HS-27A (cell line): Measurements from ENCODE around the gene TXNDC12.
"Not testable (repeated sequence)": the region's sequence is repeated elsewhere in the genome, so short reads cannot be mapped to it uniquely, and the experiment has no call there.

ENCODE experiments used
- DNase-seq: peaks from one replicate; pipeline ENCODE4 v3.0.0-alpha.2; 2012; ENCODE audit warnings: low read depth, missing footprints

The TXNDC12 gene

DNA sequence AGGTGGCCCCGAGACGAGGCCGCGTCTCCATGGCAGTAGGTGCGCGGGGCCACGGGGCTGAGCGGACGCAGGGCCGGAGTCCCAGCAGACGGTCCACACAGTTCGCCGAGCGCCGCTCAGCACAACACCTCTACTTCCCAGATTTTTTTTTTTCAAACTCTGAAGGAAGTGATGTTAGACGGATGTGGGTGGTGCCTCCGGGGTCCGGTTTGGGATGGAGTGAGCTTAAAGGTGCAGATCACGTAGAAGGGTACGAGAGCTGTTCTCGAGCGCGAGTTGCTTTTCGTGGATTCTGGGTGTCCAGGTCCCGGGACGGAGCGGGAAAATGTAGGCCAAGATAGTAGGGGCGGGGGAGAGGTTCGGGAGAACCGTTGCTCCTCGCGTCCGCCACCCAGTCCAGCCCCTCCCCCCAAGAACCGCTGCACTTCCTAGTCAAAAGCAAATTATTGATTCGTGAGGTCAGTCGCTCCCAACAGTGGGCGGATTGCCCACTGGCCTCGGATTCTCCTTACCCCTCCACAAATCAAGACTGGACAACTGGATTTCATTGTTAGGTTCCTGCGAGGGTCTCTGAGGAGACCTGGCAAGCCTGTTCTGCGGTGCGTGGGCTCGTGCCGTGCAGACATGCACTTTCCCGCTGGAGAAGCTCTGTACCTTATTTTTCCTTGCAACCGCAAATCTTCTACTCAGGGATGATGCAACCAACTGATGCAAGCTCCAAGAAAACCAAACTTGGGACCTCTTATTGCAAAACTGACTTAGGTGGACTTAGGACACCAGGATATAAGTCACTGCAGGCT, at the start of gene TXNDC12:
Gene TXNDC12 (minus strand): TSS at position 126 of the 800 bp plus-strand sequence. CDS start 95 bp downstream, at position 31.
- DNase-seq: peak; percentile 92

DNA sequence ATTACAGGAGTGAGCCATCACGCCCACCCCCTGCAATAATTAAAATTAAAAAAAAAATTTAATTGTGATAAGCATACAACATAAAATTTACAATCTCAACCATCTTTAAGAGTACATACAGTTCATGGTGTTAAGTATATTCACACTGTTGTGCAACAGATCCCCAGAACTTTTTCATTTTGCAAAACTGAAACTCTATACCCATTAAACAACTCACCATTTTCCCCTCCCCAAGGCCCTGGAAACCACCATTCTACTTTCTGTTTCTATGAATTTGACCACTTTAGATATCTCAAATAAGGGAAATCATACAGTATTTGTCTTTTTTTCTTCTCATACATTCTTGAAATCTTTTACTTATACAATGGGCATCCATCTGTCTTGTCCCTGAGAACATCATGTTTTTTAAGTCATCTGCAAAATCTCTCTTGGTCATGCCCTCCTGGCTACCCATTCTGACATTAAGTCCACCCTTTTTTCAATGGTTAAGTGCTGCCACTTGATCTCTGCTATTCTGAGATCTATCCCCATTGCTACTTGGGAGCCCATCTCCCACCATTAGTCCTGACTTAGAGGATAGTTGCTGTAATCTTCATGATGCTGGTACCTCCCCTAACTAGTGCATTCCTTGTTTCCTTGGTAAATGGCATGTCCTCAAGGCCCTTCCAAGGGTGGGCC, 47.5 kb upstream of the TXNDC12 start:
- DNase-seq: no peak

- no peak for DNase-seq
Measured at GRCh38 chr1:52098139-52098871, 43.3 kb upstream of the TXNDC12 start.

DNA sequence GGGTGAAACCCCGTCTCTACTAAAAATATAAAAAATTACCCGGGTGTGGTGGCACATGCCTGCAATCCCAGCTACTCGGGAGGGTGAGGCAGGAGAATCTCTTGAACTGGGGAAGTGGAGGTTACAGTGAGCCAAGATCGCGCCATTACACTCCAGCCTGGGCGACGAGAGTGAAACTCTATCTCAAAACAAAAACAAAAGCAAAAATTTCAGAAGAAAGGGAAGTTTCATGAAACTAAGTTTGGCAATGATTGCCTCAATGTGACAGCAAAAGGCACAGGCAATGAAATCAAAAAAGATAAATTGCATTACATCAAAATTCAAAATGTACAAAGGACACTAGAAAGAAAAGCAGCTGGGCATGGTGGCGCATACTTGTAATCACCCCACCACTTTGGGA, 41.2 kb upstream of the TXNDC12 start:
- no peak for DNase-seq

- DNase-seq: not testable (repeated sequence)
Measured at GRCh38 chr1:52094300-52094699, 39.3 kb upstream of the TXNDC12 start.

DNA sequence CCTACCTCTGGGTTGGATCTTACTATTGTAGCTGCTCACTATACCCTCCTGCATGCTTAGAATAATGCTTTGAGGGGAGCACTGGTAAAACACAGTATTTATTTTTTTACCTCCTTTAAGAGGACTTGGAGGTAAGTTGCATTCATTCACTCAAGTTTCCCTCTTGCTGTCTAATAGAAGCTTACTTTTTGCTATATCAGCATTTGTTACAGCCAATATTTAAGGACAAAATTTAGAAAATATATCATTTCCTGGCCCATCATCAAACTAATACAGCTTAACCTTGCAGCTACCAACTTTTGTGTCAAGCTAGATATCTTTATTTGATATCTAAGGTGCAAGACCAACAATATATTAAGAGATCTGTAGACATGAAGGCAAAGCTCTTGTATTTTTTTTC, 32.9 kb upstream of the TXNDC12 start:
- not testable (repeated sequence) for DNase-seq

DNA sequence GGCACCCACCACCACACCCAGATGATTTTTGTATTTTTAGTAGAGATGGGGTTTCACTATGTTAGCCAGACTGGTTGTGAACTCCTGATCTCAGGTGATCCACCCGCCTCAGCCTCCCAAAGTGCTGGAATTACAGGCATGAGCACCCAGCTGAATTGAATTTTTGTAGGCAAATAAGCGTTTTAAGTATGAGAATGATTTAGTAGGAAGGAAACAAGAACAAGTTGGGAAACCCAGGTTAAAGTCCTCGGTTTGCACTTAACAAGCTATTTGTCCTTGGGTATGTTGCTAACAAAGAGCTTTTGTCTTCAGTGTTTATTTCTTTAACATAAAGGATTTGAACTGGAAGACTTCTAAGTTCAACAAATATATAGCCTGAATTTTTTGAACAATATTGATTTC, 25.0 kb upstream of the TXNDC12 start:
- DNase-seq: no peak

DNA sequence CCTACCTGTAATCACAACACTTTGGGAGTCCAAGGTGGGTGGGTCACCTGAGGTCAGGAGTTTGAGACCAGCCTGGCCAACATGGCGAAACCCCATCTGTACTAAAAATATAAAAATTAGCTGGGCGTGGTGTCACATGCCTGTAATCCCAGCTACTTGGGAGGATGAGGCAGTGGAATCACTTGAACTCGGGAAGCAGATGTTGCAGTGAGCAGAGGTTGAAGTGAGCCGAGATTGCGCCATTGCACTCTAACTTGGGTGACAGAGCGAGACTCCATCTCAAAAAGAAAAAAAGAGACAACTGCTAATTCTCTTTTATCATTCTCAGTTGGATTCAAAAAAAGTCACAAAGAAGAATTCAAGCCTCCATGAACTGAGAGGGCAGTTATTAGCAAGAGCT, 22.3 kb upstream of the TXNDC12 start:
- DNase-seq: not testable (repeated sequence)

GRCh38 chr1:52072291-52072690, 17.3 kb upstream of the TXNDC12 start:
- no peak for DNase-seq

GRCh38 chr1:52070704-52071103, 15.7 kb upstream of the TXNDC12 start:
- no peak for DNase-seq

- DNase-seq: no peak
Measured at GRCh38 chr1:52063192-52063591, 8.2 kb upstream of the TXNDC12 start.

DNA sequence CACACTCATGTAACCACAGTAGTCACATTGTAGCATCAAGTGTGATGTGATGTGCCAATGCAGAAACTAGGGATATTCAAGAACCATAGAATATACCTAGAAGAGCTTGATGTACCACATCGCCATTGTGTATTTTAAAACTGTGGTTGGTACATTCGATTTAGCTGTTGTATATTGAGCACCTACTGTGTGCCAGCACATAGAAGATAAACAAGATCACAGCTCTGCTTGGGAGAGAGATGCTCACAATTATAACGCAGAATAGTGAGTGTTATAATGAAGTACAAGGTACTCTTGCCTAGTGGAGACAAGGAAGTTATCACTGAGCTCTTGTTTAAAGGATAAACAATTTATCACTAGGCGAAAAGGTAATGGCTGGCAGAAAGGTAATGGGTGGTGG, 5.8 kb upstream of the TXNDC12 start:
- DNase-seq: no peak

DNA sequence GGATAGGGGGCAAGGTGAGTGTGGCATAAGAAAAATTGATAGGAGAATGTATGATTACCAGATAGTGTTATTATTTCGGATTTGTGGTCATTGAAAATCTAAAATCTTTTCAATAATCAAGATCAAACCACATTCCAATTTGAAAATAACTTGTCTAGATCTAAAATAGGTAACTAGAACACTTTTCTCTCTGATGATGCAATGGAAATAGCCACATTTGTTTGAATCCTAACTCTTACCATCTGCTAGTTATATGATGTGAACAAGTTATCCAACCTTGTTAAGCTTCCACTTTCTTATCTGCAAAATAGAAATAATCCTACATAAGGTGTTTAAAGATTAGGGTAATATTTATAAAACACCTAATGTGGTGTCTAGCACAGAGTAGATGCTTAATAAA, 4.9 kb upstream of the TXNDC12 start:
- DNase-seq: no peak

GRCh38 chr1:52059321-52059720, 4.3 kb upstream of the TXNDC12 start:
- DNase-seq: no peak

GRCh38 chr1:52057876-52058415, 3.0 kb upstream of the TXNDC12 start:
- DNase-seq: no peak

DNA sequence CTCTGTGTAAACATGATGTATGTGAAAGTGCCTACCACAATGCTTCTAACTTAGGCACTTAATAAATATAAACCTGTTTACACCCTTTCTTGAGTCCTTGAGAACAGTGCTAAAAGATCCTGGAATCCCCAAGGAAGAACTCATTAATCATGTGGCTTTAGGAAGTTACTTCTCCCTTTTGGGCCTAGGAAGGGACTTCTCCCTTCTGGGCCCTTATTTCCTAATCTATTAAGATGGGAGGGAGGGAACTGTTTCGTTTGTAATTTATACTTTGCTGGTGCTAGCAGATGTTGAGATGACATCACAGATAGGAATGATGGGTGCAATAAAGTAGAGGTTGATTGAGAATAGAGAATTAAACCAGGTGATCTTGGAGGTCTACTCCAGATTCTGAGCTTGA, 2.3 kb upstream of the TXNDC12 start:
- DNase-seq: no peak

DNA sequence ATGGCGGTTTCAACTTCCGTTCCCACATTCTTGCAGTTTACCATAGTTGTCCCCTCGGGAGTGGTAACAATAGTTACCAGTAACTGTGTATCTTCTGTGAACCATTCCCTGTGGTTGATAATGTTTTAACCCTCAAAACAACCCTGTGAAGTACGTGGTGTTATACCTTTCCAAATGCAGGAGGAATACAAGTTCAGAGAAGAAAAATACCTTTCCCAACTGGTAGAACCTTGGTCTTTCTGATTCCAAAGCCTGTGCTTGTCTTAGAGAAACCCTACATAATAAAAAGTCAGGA, 1.9 kb upstream of the TXNDC12 start:
- DNase-seq: no peak

GRCh38 chr1:52056163-52056936, 1.4 kb upstream of the TXNDC12 start, which contains the start of gene BTF3L4:
TSS of gene BTF3L4 (plus strand) at chr1:52056295. CDS start at chr1:52059848, 3,553 bp downstream.
- no peak for DNase-seq

GRCh38 chr1:52055866-52056162, 823 bp upstream of the TXNDC12 start:
- no peak for DNase-seq

- no peak for DNase-seq
Measured at GRCh38 chr1:52054496-52055065, 410 bp downstream of the TXNDC12 start.

- DNase-seq: no peak
Measured at GRCh38 chr1:52053862-52054261, 1.1 kb downstream of the TXNDC12 start.

GRCh38 chr1:52049337-52049736, 5.7 kb downstream of the TXNDC12 start:
- DNase-seq: not testable (repeated sequence)
